GM12878 (cell line): ENCODE data around the gene GORASP2.

ENCODE experiments used
- CHD2 ChIP-seq: IDR thresholded peaks from 2 replicates; pipeline ENCODE4 v1.6.1; 2011; ENCODE audit warnings: low read depth, low read length, improper control_type of control experiment, borderline replicate concordance
- CTCF ChIP-seq, 3 experiments: IDR thresholded peaks in 2 of 3; conservative IDR thresholded peaks in 1 of 3; 2 replicates each; pipeline ENCODE4 v1.5.1; 2011; ENCODE audit warnings: low read depth in 3 of 3, low read length in 3 of 3, mild to moderate bottlenecking in 3 of 3, control low read depth in 2 of 3, moderate library complexity in 2 of 3, inconsistent platforms in 1 of 3, mixed read lengths in 1 of 3; ENCODE audit not compliant: control insufficient read depth in 2 of 3, insufficient read depth in 1 of 3; ENCODE audit errors: extremely low read depth in 1 of 3
- EP300 ChIP-seq, 2 experiments: fragments of 150-350 bp in 1 of 2; IDR thresholded peaks; 2 replicates each; pipeline ENCODE4 v1.6.1; 2011 to 2012; ENCODE audit warnings: low read depth in 2 of 2, low read length in 2 of 2, borderline replicate concordance in 1 of 2, improper control_type of control experiment in 1 of 2, inconsistent platforms in 1 of 2; ENCODE audit not compliant: control insufficient read depth in 1 of 2
- RCOR1 ChIP-seq: conservative IDR thresholded peaks from 2 replicates; pipeline ENCODE4 v1.6.1; 2012; ENCODE audit warnings: low read depth, low read length, improper control_type of control experiment
- ZBTB33 ChIP-seq: fragments of 450-650 bp; IDR thresholded peaks from 2 replicates; pipeline ENCODE4 v1.6.1; 2017; ENCODE audit warnings: mild to moderate bottlenecking
- ZNF24 ChIP-seq: fragments of 450-650 bp; IDR thresholded peaks from 2 replicates; pipeline ENCODE4 v1.6.1; 2017; ENCODE audit warnings: antibody characterized with exemption, mild to moderate bottlenecking
- TF ChIP-seq, protein P1 (sequence below): IDR thresholded peaks from 2 replicates; pipeline ENCODE4 v1.6.1; 2011; ENCODE audit warnings: borderline replicate concordance, low read depth, mild to moderate bottlenecking, moderate library complexity, low read length; ENCODE audit not compliant: insufficient read depth, poor library complexity, severe bottlenecking

DNA sequence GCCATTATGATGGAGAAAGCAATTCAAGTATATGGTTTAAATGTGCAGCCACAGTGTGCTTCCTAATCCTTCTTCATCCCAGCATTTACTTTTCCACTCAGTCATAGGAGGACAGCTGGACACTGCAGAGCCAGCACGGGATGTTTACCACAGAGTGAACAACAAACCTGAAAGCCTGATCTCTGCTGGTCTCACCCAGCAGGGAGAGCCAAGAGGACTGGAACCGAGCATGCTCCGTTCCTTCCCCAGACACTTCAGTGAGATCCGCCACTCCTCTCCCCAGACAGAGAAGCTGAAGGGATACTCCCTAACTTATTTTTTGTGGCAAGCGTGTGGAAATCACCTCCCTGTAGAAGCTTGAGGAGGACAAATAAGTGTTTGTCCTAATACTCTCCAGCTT is 23.2 kb upstream of the GORASP2 start:
- TF ChIP-seq RCOR1, result no peak
- no peak for TF ChIP-seq ZBTB33
- no peak for TF ChIP-seq ZNF24
- TF ChIP-seq EP300 (IDR thresholded peaks at IDR 0.05; ENCODE audit: borderline replicate concordance in 1 of 2, control insufficient read depth in 1 of 2, low read depth in 2 of 2, low read length in 2 of 2), result no peak
- no peak for TF ChIP-seq CTCF (IDR thresholded peaks at IDR 0.05 in 2 of 3, conservative IDR thresholded peaks at IDR 0.05 in 1 of 3; ENCODE audit: control insufficient read depth in 2 of 3, extremely low read depth in 1 of 3, insufficient read depth in 1 of 3, low read depth in 3 of 3, low read length in 3 of 3)
- no peak for TF ChIP-seq CHD2
- TF ChIP-seq, protein P1, sequence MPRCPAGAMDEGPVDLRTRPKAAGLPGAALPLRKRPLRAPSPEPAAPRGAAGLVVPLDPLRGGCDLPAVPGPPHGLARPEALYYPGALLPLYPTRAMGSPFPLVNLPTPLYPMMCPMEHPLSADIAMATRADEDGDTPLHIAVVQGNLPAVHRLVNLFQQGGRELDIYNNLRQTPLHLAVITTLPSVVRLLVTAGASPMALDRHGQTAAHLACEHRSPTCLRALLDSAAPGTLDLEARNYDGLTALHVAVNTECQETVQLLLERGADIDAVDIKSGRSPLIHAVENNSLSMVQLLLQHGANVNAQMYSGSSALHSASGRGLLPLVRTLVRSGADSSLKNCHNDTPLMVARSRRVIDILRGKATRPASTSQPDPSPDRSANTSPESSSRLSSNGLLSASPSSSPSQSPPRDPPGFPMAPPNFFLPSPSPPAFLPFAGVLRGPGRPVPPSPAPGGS, result no peak
